Osteoblast (primary cell): ENCODE measurements around the gene TMPRSS4. TPM values are rescaled to one million over a fixed set of nuclear protein-coding genes. Genes with fewer than 3 reads are reported as not detected.

ENCODE experiments used
- DNase-seq: peaks from one replicate; pipeline ENCODE4 v3.0.0; 2011; ENCODE audit warnings: low spot score, mixed read lengths; ENCODE audit not compliant: insufficient read length; ENCODE audit errors: missing footprints
- H2AFZ ChIP-seq: 2 replicates; pipeline ENCODE4 v1.6.0; 2011; ENCODE audit warnings: mild to moderate bottlenecking, low read length
- H3K27ac ChIP-seq: 2 replicates; pipeline ENCODE4 v1.5.1; 2011; ENCODE audit warnings: mild to moderate bottlenecking, low read depth, low read length, moderate library complexity
- H3K27me3 ChIP-seq: 2 replicates; pipeline ENCODE4 v1.6.0; 2012; ENCODE audit warnings: mild to moderate bottlenecking, control low read depth, inconsistent platforms, low read length, moderate library complexity; ENCODE audit not compliant: insufficient read depth
- H3K36me3 ChIP-seq: 2 replicates; pipeline ENCODE4 v1.5.1; 2011; ENCODE audit warnings: mild to moderate bottlenecking, low read length, control low read depth, moderate library complexity; ENCODE audit not compliant: insufficient read depth
- H3K4me1 ChIP-seq: 2 replicates; pipeline ENCODE4 v1.5.1; 2011; ENCODE audit warnings: mild to moderate bottlenecking, low read length, control low read depth, moderate library complexity; ENCODE audit not compliant: insufficient read depth
- H3K4me2 ChIP-seq: 2 replicates; pipeline ENCODE4 v1.6.0; 2011; ENCODE audit warnings: mild to moderate bottlenecking, low read length; ENCODE audit not compliant: insufficient read depth
- H3K4me3 ChIP-seq: fragments of 200-600 bp; sonication (generic); 3 replicates; pipeline ENCODE4 v1.5.1; 2012; ENCODE audit warnings: mild to moderate bottlenecking, low read length, inconsistent platforms; ENCODE audit not compliant: insufficient read depth
- H3K79me2 ChIP-seq: 2 replicates; pipeline ENCODE4 v1.6.0; 2012; ENCODE audit warnings: mild to moderate bottlenecking, low read length, control low read depth, inconsistent platforms; ENCODE audit not compliant: insufficient read depth
- H3K9me3 ChIP-seq: 2 replicates; pipeline ENCODE4 v1.5.1; 2011; ENCODE audit warnings: low read depth, low read length, control low read depth
- H4K20me1 ChIP-seq: 2 replicates; pipeline ENCODE4 v1.6.0; 2012; ENCODE audit warnings: mild to moderate bottlenecking, low read length, control low read depth; ENCODE audit not compliant: insufficient read depth
- total RNA-seq: library from RNA; depleted of rRNA; stranded (reverse); fragments of >200 nt; gene quantifications from 2 replicates; pipeline ENCODE4 v1.2.3, GENCODE V29; 2012
- TF ChIP-seq, protein P1 (sequence below): IDR thresholded peaks from 2 replicates; pipeline ENCODE4 v1.5.1; 2011; ENCODE audit warnings: mild to moderate bottlenecking, low read depth, low read length, moderate library complexity; ENCODE audit errors: extremely low read depth

The TMPRSS4 gene
- total RNA-seq, 1 donor = not detected

DNA sequence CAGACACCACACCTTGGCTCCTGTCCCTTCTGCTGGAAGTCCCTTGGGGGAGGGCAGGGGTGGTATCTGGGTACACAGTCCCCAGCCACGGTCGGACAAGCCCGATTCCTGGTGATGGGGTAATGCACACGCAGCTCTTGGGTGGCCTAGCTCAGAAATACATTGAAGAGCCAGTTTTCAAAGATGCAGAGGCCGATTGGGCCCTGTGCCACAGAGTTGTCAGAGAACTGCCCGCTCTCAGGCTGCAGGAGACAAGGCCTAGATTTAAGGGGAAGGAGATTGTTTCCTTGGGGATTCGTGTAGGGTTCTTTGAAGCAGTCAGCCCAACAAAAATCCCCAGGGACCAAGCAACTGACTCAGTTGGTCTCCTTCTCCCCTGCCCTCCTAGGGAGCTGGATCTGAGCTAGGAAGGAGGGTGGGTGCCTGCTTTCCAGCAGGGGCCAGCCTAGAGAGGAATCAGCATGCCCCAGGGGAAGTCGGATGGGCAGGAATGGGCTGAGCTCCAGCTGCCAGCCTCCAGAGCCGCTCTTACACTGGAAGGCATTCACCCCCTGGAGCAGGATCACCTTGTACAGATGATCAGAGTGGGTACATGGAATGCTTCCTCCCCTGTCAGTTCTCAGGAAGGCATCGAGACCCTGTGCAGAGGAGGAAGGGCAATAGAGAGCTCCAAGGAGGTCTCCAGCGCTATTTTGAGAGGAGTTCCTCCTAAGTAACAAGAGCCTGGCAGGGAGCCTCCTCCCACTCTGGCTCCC lies 79.1 kb downstream of the TMPRSS4 start:
- Histone ChIP-seq H3K27ac (no peak overlapping the region), H3K9me3 (no peaks in the 10 kb centered on the region), H3K4me3 (no peak overlapping the region), H3K27me3 (peaks cover 80% of the 10 kb centered on the region), H3K36me3 (no peaks in the 10 kb centered on the region), H3K4me1 (no peaks in the 10 kb centered on the region), H3K79me2 (no peaks in the 10 kb centered on the region), H2AFZ (no peak overlapping the region), H4K20me1 (no peaks in the 10 kb centered on the region), H3K4me2 (no peak overlapping the region)
- DNase-seq = peak; percentile 83
- TF ChIP-seq, protein P1, sequence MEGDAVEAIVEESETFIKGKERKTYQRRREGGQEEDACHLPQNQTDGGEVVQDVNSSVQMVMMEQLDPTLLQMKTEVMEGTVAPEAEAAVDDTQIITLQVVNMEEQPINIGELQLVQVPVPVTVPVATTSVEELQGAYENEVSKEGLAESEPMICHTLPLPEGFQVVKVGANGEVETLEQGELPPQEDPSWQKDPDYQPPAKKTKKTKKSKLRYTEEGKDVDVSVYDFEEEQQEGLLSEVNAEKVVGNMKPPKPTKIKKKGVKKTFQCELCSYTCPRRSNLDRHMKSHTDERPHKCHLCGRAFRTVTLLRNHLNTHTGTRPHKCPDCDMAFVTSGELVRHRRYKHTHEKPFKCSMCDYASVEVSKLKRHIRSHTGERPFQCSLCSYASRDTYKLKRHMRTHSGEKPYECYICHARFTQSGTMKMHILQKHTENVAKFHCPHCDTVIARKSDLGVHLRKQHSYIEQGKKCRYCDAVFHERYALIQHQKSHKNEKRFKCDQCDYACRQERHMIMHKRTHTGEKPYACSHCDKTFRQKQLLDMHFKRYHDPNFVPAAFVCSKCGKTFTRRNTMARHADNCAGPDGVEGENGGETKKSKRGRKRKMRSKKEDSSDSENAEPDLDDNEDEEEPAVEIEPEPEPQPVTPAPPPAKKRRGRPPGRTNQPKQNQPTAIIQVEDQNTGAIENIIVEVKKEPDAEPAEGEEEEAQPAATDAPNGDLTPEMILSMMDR = no peak

DNA sequence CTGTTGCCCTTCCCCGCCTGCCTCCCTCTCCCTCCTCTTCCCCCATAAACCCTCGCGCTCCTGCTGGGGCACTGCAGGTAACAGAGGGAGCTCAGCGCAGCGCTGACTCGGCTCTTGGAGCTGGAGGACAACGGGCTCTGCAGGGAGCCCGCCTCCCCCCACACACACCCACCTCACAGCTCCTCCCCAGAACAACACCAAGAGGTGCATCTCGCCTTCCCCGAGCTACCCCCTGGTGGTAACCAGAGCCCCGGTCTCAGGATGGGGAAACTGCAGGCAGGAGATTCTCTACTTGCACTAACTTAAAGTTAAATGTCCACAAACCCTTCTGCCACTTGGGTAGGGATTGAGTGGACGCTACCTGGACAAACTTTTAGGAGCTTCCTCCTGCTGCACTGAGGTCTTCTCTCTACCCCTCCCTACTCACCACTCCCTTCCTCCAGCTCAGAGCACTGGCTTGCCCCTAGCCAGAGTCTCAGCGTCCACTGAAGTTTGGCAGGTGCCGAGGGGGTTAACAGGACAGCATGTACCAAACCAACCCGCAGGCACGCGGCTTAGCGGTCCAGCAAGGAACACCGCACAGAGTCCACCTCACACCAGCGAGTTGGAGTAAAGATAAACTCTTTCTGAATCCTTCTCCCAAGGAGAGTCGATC lies 79.8 kb downstream of the TMPRSS4 start:
- Histone ChIP-seq H3K36me3 (no peaks in the 10 kb centered on the region), H3K27ac (no peak overlapping the region), H3K9me3 (no peaks in the 10 kb centered on the region), H3K27me3 (peaks cover 73% of the 10 kb centered on the region), H3K4me3 (no peak overlapping the region), H4K20me1 (no peaks in the 10 kb centered on the region), H2AFZ (no peak overlapping the region), H3K4me2 (no peak overlapping the region), H3K4me1 (no peaks in the 10 kb centered on the region), H3K79me2 (no peaks in the 10 kb centered on the region)
- DNase-seq = peak; percentile 44
- TF ChIP-seq, protein P1 = no peak

DNA sequence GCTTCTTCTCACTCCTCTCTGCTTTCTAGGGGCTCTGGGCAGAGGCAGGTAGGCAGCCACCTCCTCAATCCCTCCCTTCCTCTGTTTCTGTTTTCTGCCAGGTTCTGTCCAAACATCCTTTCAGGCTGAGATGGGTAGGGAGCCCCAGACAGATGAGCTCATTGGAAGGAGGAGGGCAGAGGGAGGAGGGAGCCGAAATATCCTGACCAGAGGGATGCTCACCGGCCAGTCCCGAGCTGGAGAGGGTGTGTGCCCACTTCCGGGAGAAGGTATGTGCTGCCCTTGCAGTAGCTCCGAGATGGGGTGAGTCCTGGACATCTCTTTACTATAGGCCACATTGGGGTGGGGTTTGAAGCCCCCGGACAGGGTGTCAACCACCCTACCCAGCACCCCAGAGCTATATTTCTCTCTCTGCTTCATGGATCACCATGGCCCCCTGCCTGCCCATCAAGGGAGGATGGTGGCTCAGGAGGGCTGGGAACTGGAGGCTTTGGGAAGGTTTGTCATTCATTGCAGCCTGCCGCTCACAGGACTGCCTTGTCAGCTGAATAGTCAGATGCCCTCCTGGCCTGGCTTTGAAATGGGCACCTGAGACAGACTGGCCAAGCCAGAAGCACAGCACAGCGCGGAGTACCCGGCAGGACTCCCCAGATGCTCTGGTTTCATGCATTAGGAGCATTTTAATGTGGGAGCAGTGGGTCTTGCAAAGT lies 80.5 kb downstream of the TMPRSS4 start:
- Histone ChIP-seq H3K27me3 (peaks cover 66% of the 10 kb centered on the region), H3K4me2 (no peak overlapping the region), H3K9me3 (no peaks in the 10 kb centered on the region), H4K20me1 (no peaks in the 10 kb centered on the region), H3K36me3 (no peaks in the 10 kb centered on the region), H3K79me2 (no peaks in the 10 kb centered on the region), H3K4me1 (no peaks in the 10 kb centered on the region), H3K4me3 (no peak overlapping the region), H2AFZ (no peak overlapping the region), H3K27ac (no peak overlapping the region)
- TF ChIP-seq, protein P1 = no peak
- peak; percentile 58 for DNase-seq

DNA sequence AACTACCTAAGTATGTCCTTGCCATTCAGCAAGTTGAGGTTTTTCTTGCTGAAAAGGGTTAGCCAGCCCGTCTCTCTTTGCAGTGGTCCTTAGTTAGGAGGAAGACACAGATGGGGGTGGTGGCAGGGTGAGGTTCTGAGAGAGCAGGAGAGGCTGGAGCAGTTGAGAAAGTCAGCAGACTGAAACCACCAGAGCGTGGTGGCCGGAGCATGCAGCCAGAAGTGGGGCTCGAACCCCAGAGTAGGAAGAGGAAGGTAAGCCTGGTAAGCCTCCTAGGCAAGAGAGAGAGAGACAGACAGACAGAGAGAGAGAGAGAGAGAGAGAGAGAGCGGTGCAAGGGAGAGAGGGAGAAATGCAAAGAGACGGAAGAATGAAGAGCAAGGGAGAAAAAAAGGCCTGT lies 84.9 kb downstream of the TMPRSS4 start:
- Histone ChIP-seq H3K4me3 (no peak overlapping the region), H3K4me2 (no peak overlapping the region), H3K27me3 (peaks cover 23% of the 10 kb centered on the region), H4K20me1 (no peaks in the 10 kb centered on the region), H3K36me3 (no peaks in the 10 kb centered on the region), H3K9me3 (no peaks in the 10 kb centered on the region), H3K27ac (no peak overlapping the region), H3K79me2 (no peaks in the 10 kb centered on the region), H3K4me1 (no peaks in the 10 kb centered on the region), H2AFZ (no peak overlapping the region)
- peak; percentile 77 for DNase-seq
- TF ChIP-seq, protein P1 = no peak
